Measurements from ENCODE around the gene CFAP410.

- TF ChIP-seq, protein P1, sequence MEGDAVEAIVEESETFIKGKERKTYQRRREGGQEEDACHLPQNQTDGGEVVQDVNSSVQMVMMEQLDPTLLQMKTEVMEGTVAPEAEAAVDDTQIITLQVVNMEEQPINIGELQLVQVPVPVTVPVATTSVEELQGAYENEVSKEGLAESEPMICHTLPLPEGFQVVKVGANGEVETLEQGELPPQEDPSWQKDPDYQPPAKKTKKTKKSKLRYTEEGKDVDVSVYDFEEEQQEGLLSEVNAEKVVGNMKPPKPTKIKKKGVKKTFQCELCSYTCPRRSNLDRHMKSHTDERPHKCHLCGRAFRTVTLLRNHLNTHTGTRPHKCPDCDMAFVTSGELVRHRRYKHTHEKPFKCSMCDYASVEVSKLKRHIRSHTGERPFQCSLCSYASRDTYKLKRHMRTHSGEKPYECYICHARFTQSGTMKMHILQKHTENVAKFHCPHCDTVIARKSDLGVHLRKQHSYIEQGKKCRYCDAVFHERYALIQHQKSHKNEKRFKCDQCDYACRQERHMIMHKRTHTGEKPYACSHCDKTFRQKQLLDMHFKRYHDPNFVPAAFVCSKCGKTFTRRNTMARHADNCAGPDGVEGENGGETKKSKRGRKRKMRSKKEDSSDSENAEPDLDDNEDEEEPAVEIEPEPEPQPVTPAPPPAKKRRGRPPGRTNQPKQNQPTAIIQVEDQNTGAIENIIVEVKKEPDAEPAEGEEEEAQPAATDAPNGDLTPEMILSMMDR (IDR thresholded peaks at IDR 0.05) = no peak
- TF ChIP-seq POLR2A (IDR thresholded peaks at IDR 0.05) = no peak
Measured at GRCh38 chr21:44356636-44357035, 17.4 kb upstream of the CFAP410 start.

All from vagina (tissue), 2 donors.